ENCODE data around the gene TGM2. TPM values are rescaled to one million over a fixed set of nuclear protein-coding genes. Genes with fewer than 3 reads are reported as not detected.

Gene TGM2
- total RNA-seq, 1 donor from 2014 or later = 362 TPM

GRCh38 chr20:38130687-38131587, 34.1 kb downstream of the TGM2 start:
- H3K27ac ChIP-seq = no peak overlapping the region
- DNase-seq = peak; percentile 36
- H3K4me1 ChIP-seq = peaks cover 36% of the 10 kb centered on the region
- no peaks in the 10 kb centered on the region for H3K9me3 ChIP-seq
- no peaks in the 10 kb centered on the region for H3K27me3 ChIP-seq (ENCODE audit: low read depth)
- peaks cover 54% of the 10 kb centered on the region for H3K36me3 ChIP-seq
- no peak for ATAC-seq
- TF ChIP-seq, protein P1, sequence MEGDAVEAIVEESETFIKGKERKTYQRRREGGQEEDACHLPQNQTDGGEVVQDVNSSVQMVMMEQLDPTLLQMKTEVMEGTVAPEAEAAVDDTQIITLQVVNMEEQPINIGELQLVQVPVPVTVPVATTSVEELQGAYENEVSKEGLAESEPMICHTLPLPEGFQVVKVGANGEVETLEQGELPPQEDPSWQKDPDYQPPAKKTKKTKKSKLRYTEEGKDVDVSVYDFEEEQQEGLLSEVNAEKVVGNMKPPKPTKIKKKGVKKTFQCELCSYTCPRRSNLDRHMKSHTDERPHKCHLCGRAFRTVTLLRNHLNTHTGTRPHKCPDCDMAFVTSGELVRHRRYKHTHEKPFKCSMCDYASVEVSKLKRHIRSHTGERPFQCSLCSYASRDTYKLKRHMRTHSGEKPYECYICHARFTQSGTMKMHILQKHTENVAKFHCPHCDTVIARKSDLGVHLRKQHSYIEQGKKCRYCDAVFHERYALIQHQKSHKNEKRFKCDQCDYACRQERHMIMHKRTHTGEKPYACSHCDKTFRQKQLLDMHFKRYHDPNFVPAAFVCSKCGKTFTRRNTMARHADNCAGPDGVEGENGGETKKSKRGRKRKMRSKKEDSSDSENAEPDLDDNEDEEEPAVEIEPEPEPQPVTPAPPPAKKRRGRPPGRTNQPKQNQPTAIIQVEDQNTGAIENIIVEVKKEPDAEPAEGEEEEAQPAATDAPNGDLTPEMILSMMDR (IDR thresholded peaks at IDR 0.05) = no peak
- no peak overlapping the region for H3K4me3 ChIP-seq
- intact Hi-C loops (cut with DNase I) = no loop called here

DNA sequence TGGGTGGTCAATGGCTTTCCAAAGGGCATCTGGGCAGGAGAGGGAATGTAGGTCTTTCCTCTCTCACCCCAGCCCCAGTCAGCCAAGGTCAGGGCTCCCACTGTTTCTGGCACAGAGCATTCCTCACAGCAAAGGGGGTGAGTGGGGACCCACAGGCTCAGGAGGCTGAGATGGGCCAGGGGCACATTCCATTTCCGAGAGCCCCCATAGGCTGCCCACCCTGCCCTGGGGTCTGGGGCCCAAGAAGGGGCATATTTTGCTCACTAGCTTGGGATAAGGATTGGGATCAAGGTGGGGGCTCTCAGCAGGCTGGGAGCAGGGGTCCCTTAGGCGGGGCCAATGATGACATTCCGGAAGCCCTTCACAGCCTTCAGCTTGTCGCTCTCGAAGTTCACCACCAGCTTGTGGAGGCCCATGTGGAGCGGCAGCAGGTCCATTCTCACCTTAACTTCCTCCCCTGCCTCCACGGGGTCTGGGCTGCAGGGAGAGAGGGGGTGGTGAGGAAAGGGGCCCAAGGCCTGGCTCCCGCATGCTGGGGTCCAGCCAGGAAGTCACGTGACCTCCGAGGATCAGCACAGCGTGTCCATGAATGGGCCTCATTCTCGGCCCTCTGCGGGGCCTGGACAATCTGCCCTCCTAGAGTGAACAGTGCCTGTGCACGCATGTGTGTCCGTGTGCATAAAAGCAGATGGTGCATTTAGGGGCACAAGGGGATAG, 35.0 kb downstream of the TGM2 start:
- intact Hi-C loops (cut with DNase I) = no loop called here
- Histone ChIP-seq H3K9me3 (no peaks in the 10 kb centered on the region), H3K4me1 (peaks cover 38% of the 10 kb centered on the region), H3K4me3 (no peak overlapping the region), H3K27ac (no peak overlapping the region), H3K27me3 (ENCODE audit: low read depth) (no peaks in the 10 kb centered on the region), H3K36me3 (peaks cover 48% of the 10 kb centered on the region)
- no peak for ATAC-seq
- TF ChIP-seq, protein P1 (IDR thresholded peaks at IDR 0.05) = no peak
- peak; percentile 24 for DNase-seq

DNA sequence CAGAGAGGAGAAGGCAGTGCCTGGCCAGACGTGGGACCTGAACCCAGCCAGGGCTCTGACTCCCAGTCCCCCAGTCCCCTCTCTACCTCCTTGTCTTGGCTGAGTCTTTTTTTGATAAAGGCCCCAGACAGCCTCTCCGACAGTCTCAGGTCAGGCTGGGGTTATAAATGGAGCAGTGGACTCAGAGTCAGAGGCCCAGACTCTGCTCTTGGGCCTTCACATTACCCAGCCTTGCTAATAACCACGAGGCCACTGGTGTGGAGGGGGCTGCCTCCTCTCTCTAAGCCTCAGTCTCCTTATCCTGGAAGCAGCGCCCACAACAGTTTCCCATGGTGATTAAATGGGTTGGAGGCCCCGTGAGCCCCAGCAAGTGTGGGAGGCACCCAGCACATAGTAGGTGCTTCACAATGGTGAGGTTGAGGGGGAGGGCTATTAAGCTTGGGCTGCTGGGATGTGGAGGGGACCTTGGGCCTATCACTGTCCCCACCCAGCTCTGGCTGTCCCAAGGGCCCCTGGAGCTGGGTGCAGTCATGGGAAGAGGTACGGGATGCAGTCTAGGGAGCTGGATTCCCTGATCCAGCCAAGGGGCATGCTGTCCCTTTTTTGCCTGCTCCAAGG, 35.7 kb downstream of the TGM2 start:
- Histone ChIP-seq H3K27ac (no peak overlapping the region), H3K4me3 (no peak overlapping the region), H3K4me1 (peaks cover 40% of the 10 kb centered on the region), H3K36me3 (peaks cover 48% of the 10 kb centered on the region), H3K9me3 (no peaks in the 10 kb centered on the region), H3K27me3 (ENCODE audit: low read depth) (no peaks in the 10 kb centered on the region)
- DNase-seq = peak; percentile 21
- no peak for ATAC-seq
- intact Hi-C loops (cut with DNase I) = no loop called here
- TF ChIP-seq, protein P1 (IDR thresholded peaks at IDR 0.05) = no peak

DNA sequence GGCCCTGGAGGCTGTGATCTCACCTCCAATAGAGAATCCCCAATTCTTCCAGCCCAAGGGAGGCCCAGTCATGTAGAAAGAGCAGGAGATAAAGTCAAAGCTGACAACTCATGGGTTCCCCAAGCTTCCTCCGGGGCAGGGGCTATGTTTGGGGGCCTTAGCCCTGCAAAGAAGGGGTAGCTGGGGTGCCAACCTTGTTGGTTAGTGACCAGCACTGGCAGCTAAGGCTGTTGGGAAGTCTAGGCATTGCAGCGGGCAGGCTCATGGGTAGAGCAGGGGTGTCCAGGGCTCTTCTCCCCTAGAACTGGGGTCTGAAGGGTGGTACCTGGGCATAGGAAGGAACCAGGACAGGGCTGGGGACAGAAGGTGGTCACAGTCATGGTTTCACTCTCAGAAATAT, 36.4 kb downstream of the TGM2 start:
- peaks cover 41% of the 10 kb centered on the region for H3K36me3 ChIP-seq
- H3K9me3 ChIP-seq = no peaks in the 10 kb centered on the region
- H3K27me3 ChIP-seq (ENCODE audit: low read depth) = no peaks in the 10 kb centered on the region
- no peak overlapping the region for H3K4me3 ChIP-seq
- intact Hi-C loops (cut with DNase I) = no loop called here
- H3K4me1 ChIP-seq = peaks cover 34% of the 10 kb centered on the region
- TF ChIP-seq, protein P1 (IDR thresholded peaks at IDR 0.05) = no peak
- DNase-seq = peak; percentile 13
- peak overlapping the region; percentile 28 for H3K27ac ChIP-seq
- ATAC-seq = no peak

- Histone ChIP-seq H3K9me3 (no peaks in the 10 kb centered on the region), H3K4me3 (no peak overlapping the region), H3K36me3 (peaks cover 34% of the 10 kb centered on the region), H3K27me3 (ENCODE audit: low read depth) (no peaks in the 10 kb centered on the region), H3K27ac (peak overlapping the region; percentile 28), H3K4me1 (peaks cover 34% of the 10 kb centered on the region)
- TF ChIP-seq, protein P1 (IDR thresholded peaks at IDR 0.05) = no peak
- intact Hi-C loops (cut with DNase I) = no loop called here
- DNase-seq (peak; percentile 20), ATAC-seq (no peak)
Measured at GRCh38 chr20:38127920-38128528, 37.0 kb downstream of the TGM2 start.

All from lower lobe of right lung (tissue), 2 donors.